Endothelial cell of umbilical vein (primary cell): ENCODE data around the gene TPR. TPM values are rescaled to one million over a fixed set of nuclear protein-coding genes. Genes with fewer than 3 reads are reported as not detected.

Source experiments
- BruUV-seq: library from RNA; stranded (reverse); fragments of 400-500 nt; replicated peaks from 2 replicates; lab custom pipeline; 2021; lab: Mats Ljungman, UMichigan
- CTCF ChIA-PET: fragments of 300-600, 350-600 bp; sonication (Branson Sonifier 250); formaldehyde crosslinking; loops from one replicate; lab custom pipeline; 2021; ENCODE audit warnings: antibody characterized with exemption, inconsistent platforms; lab: Charles Lee
- POLR2A ChIA-PET: fragments of 300-600, 350-600 bp; sonication (Branson Sonifier 250); formaldehyde crosslinking; loops from one replicate; lab custom pipeline; 2021; ENCODE audit warnings: antibody characterized with exemption, inconsistent platforms; lab: Charles Lee
- DNase-seq: peaks from one replicate; pipeline ENCODE4 v3.0.0-alpha.2; 2011; ENCODE audit warnings: low read depth, low spot score
- FAIRE-seq: peaks from 2 replicates; lab custom pipeline; 2011; peaks lifted over from hg19 to GRCh38; lab: Jason Lieb, UNC
- H2AFZ ChIP-seq: 2 replicates; pipeline ENCODE4 v1.6.0; 2012; ENCODE audit warnings: low read depth, low read length, control low read depth, inconsistent platforms
- H3K27ac ChIP-seq: 2 replicates; pipeline ENCODE4 v1.5.1; 2011; ENCODE audit warnings: low read depth, mild to moderate bottlenecking, control low read depth, low read length, moderate library complexity; ENCODE audit not compliant: insufficient read depth
- H3K27me3 ChIP-seq, 2 experiments: 2 replicates each; pipeline versions ENCODE4 v1.6.0 to v1.6.1; 2011; ENCODE audit warnings: low read length in 2 of 2, mixed read lengths in 1 of 2; ENCODE audit not compliant: control insufficient read depth in 2 of 2, insufficient read depth in 2 of 2
- H3K36me3 ChIP-seq, 2 experiments: 2 replicates in 1 of 2; 3 replicates in 1 of 2; pipeline ENCODE4 v1.5.1; 2011; ENCODE audit warnings: low read length in 2 of 2, mild to moderate bottlenecking in 1 of 2, moderate library complexity in 1 of 2; ENCODE audit not compliant: control insufficient read depth in 2 of 2, insufficient read depth in 2 of 2; ENCODE audit errors: extremely low read depth in 1 of 2
- H3K4me1 ChIP-seq: 3 replicates; pipeline ENCODE4 v1.5.1; 2011; ENCODE audit warnings: mild to moderate bottlenecking, low read length; ENCODE audit not compliant: control insufficient read depth, insufficient read depth; ENCODE audit errors: extremely low read depth
- H3K4me2 ChIP-seq: 2 replicates; pipeline ENCODE4 v1.6.1; 2011; ENCODE audit warnings: low read length, control low read depth, mixed read lengths; ENCODE audit not compliant: insufficient read depth
- H3K4me3 ChIP-seq, 3 experiments: fragments of 200-600 bp in 1 of 3; sonication (generic), shearing (Covaris generic) in 1 of 3; replicated peaks in 1 of 3; 2 replicates each; pipeline ENCODE4 v1.5.1; 2011 to 2016; ENCODE audit warnings: control low read depth in 3 of 3, low read length in 3 of 3, mild to moderate bottlenecking in 2 of 3, inconsistent platforms in 1 of 3, low read depth in 1 of 3, moderate library complexity in 1 of 3; ENCODE audit not compliant: insufficient read depth in 1 of 3
- H3K79me2 ChIP-seq: 2 replicates; pipeline ENCODE4 v1.6.0; 2012; ENCODE audit warnings: low read length, inconsistent platforms; ENCODE audit not compliant: control insufficient read depth, insufficient read depth
- H3K9ac ChIP-seq: replicated peaks from 2 replicates; pipeline ENCODE3; 2011; ENCODE audit warnings: low read length, control low read depth; ENCODE audit not compliant: insufficient read depth; ENCODE audit errors: extremely low read depth
- H3K9me1 ChIP-seq: replicated peaks from 3 replicates; pipeline ENCODE4 v1.6.0; 2011; ENCODE audit warnings: mild to moderate bottlenecking, low read length; ENCODE audit not compliant: control insufficient read depth, insufficient read depth; ENCODE audit errors: extremely low read depth
- H3K9me3 ChIP-seq: replicated peaks from 2 replicates; pipeline ENCODE4 v1.5.1; 2012; ENCODE audit warnings: low read length, inconsistent platforms; ENCODE audit not compliant: control insufficient read depth, insufficient read depth
- H4K20me1 ChIP-seq: replicated peaks from 2 replicates; pipeline ENCODE3; 2011; ENCODE audit warnings: mild to moderate bottlenecking, low read length; ENCODE audit not compliant: control insufficient read depth, insufficient read depth; ENCODE audit errors: extremely low read depth
- EZH2 ChIP-seq: IDR thresholded peaks from 2 replicates; pipeline ENCODE4 v1.6.1; 2012; ENCODE audit warnings: borderline replicate concordance, low read depth, mild to moderate bottlenecking, moderate library complexity, low read length, inconsistent platforms; ENCODE audit not compliant: severe bottlenecking
- FOS ChIP-seq: IDR thresholded peaks from 2 replicates; pipeline ENCODE4 v1.6.1; 2011; ENCODE audit warnings: mild to moderate bottlenecking, low read length, moderate library complexity, borderline replicate concordance; ENCODE audit not compliant: insufficient read depth
- GATA2 ChIP-seq: IDR thresholded peaks from 2 replicates; pipeline ENCODE4 v1.7.0; 2011; ENCODE audit warnings: low read depth, mild to moderate bottlenecking, moderate library complexity, mixed read lengths, low read length; ENCODE audit not compliant: insufficient read length, insufficient read depth
- JUN ChIP-seq: IDR thresholded peaks from 2 replicates; pipeline ENCODE4 v1.6.1; 2011; ENCODE audit warnings: borderline replicate concordance, low read depth; ENCODE audit not compliant: insufficient read length, insufficient read depth
- MYC ChIP-seq: IDR thresholded peaks from one replicate; pipeline ENCODE4 v1.6.1; 2011; ENCODE audit warnings: mild to moderate bottlenecking, low read depth, low read length
- POLR2A ChIP-seq: IDR thresholded peaks from 2 replicates; pipeline ENCODE4 v1.6.1; 2012; ENCODE audit warnings: low read depth, mild to moderate bottlenecking, control low read depth, low read length
- POLR2AphosphoS5 ChIP-seq: IDR thresholded peaks from 2 replicates; pipeline ENCODE4 v1.6.1; 2012; ENCODE audit warnings: low read depth, mild to moderate bottlenecking, control low read depth, low read length, moderate library complexity; ENCODE audit not compliant: insufficient read depth
- dilution Hi-C: fragments of 300-500 bp; cut with MboI; formaldehyde crosslinking; loops from one replicate; pipeline ENCODE4 v1.15.0; 2019; ENCODE audit warnings: low sequenced_read_pairs; ENCODE audit not compliant: extremely low pct_ligation_motif_present
- intact Hi-C: fragments of 100-400 bp; cut with micrococcal nuclease; formaldehyde crosslinking; loops from one replicate; pipeline ENCODE4 v1.10.0; 2022
- polyA plus RNA-seq, 4 experiments: library from polyadenylated mRNA; depleted of rRNA in 3 of 4; stranded (reverse) in 3 of 4; unstranded in 1 of 4; fragments of >200 nt; gene quantifications; 2 replicates each; pipeline versions ENCODE4 v1.2.1 to v1.2.3, GENCODE V29; 2011 to 2012; ENCODE audit warnings: missing spikeins in 1 of 4
- total RNA-seq: library from RNA; stranded (reverse); gene quantifications from 2 replicates; pipeline ENCODE4 v1.2.3, GENCODE V29; 2021
- TF ChIP-seq, protein P1 (sequence below), 2 donors: IDR thresholded peaks; 1 replicate in 1 of 2; 2 replicates in 1 of 2; pipeline ENCODE4 v1.5.1; 2011; ENCODE audit warnings: low read length in 2 of 2, mild to moderate bottlenecking in 2 of 2, moderate library complexity in 2 of 2, control low read depth in 1 of 2, inconsistent platforms in 1 of 2, low read depth in 1 of 2; ENCODE audit not compliant: insufficient read depth in 1 of 2; ENCODE audit errors: extremely low read depth in 1 of 2
- TF ChIP-seq, protein P2 (sequence below): IDR thresholded peaks from 2 replicates; pipeline ENCODE4 v1.6.1; 2011; ENCODE audit not compliant: insufficient read depth, insufficient read length

TPR gene
- total and polyA plus RNA-seq, 2 donors (not counting 3 experiments of a cell fraction or from before 2014, with no cell fraction given) = 49.4 to 118 TPM

DNA sequence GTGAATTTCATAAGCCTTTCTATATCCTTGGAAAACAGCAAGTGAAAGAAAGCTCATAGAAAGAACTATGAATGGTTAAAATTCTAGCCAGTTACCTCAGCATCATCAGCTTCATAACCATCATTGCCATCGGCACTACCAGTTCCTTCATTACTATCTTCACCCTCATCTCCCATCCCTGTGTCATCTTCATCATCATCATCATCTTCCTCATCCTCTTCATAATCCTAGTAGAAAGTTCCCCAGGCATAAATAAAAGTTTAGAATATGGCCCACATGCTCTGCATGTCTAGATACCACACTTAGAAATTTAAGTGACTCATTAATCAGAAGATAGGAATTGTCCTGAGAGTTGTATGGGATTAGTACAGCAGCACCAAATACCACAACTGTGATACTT lies 49.0 kb downstream of the TPR start:
- TF ChIP-seq FOS = no peak
- TF ChIP-seq POLR2A = no peak
- TF ChIP-seq, protein P1, sequence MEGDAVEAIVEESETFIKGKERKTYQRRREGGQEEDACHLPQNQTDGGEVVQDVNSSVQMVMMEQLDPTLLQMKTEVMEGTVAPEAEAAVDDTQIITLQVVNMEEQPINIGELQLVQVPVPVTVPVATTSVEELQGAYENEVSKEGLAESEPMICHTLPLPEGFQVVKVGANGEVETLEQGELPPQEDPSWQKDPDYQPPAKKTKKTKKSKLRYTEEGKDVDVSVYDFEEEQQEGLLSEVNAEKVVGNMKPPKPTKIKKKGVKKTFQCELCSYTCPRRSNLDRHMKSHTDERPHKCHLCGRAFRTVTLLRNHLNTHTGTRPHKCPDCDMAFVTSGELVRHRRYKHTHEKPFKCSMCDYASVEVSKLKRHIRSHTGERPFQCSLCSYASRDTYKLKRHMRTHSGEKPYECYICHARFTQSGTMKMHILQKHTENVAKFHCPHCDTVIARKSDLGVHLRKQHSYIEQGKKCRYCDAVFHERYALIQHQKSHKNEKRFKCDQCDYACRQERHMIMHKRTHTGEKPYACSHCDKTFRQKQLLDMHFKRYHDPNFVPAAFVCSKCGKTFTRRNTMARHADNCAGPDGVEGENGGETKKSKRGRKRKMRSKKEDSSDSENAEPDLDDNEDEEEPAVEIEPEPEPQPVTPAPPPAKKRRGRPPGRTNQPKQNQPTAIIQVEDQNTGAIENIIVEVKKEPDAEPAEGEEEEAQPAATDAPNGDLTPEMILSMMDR (IDR thresholded peaks at IDR 0.05; ENCODE audit: extremely low read depth in 1 of 2, insufficient read depth in 1 of 2, low read depth in 1 of 2, low read length in 2 of 2) = no peak
- no peak for TF ChIP-seq JUN
- TF ChIP-seq MYC = no peak
- no peak for TF ChIP-seq POLR2AphosphoS5
- no peak for TF ChIP-seq GATA2
- TF ChIP-seq, protein P2, sequence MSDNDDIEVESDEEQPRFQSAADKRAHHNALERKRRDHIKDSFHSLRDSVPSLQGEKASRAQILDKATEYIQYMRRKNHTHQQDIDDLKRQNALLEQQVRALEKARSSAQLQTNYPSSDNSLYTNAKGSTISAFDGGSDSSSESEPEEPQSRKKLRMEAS = no peak
- TF ChIP-seq EZH2 = no peak
- no peaks in the 10 kb centered on the region for H3K9me3 ChIP-seq
- H2AFZ ChIP-seq = no peak overlapping the region
- no peaks in the 10 kb centered on the region for H3K79me2 ChIP-seq
- no peaks in the 10 kb centered on the region for H3K27me3 ChIP-seq
- no peak overlapping the region for H3K27ac ChIP-seq
- H3K9me1 ChIP-seq = no peaks in the 10 kb centered on the region
- H3K4me2 ChIP-seq = no peak overlapping the region
- intact Hi-C loops (loop anchor here (5.0 kb wide), 1 partner anchor 36 kb away; no protein-coding TSS in a partner anchor), dilution Hi-C loops (no loop called here)
- H3K4me1 ChIP-seq = no peaks in the 10 kb centered on the region
- no peaks in the 10 kb centered on the region for H4K20me1 ChIP-seq
- no peak overlapping the region for H3K9ac ChIP-seq
- ChIA-PET CTCF (interaction anchor here (0.8 to 3.0 kb wide), 7 partner anchors 8 to 606 kb away, joined by 3 to 18 read pairs (median 5); partner anchors contain the start of gene TPR), POLR2A (no interaction called here)
- H3K4me3 ChIP-seq = no peak overlapping the region
- FAIRE-seq (no peak), DNase-seq (no peak)
- peaks cover 16 to 38% of the 10 kb centered on the region in 2 experiments for H3K36me3 ChIP-seq
- BruUV-seq = no TSS peak
